ENCODE data around the gene ATAT1.

Gene ATAT1

DNA sequence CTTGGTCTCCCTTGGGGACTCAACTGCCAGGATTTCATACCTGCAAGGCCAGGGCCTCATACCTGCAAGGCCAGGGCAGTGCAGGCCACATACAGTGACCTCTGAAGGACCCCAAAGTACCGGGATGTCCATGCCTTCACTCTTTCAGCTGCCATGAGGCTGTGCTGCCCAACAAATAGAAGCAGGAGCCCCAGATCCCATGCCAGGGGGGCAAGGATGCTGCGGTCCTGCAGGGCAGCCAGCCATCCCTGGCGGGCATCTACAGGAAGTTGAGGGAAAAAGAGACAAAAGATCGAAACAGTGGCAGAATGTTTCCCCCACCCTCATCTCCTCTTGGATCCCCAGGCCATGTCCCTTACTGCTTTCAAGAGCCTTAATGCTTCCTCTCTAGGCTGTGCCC is 63.3 kb downstream of the ATAT1 start:
- DNase-seq: no peak
- Histone ChIP-seq H3K27me3 (replicated peaks; ENCODE audit: insufficient read depth, low read length) (no peaks in the 10 kb centered on the region), H3K9me2 (replicated peaks; ENCODE audit: insufficient read depth, low read length) (no peaks in the 10 kb centered on the region), H3K4me2 (ENCODE audit: low read depth, low read length) (peak overlapping the region; percentile 89), H3K27ac (ENCODE audit: low read length) (no peak overlapping the region), H3K9ac (ENCODE audit: low read length) (peak overlapping the region; percentile 67; the same call in 1 of the 2 replicates), H3K79me2 (ENCODE audit: low read length) (peaks cover 25% of the 10 kb centered on the region), H3K36me3 (replicated peaks; ENCODE audit: insufficient read depth, low read length) (no peaks in the 10 kb centered on the region), H2AFZ (ENCODE audit: low read length) (peak overlapping the region; percentile 93; the same call in 1 of the 2 replicates), H3K4me3 (ENCODE audit: low read length) (peak overlapping the region; percentile 88), H3K4me1 (ENCODE audit: low read length) (peaks cover 25% of the 10 kb centered on the region), H3K9me3 (replicated peaks; ENCODE audit: insufficient read depth, low read length) (no peaks in the 10 kb centered on the region), H3F3A (ENCODE audit: insufficient read depth, low read length) (peaks cover 27% of the 10 kb centered on the region), H4K20me1 (ENCODE audit: insufficient read depth, low read length) (no peaks in the 10 kb centered on the region)
- no peak for TF ChIP-seq EZH2 (optimal IDR thresholded peaks at IDR 0.05; ENCODE audit: low read depth, low read length)
- TF ChIP-seq EZH2phosphoT487 (IDR thresholded peaks at IDR 0.05; ENCODE audit: low read length): no peak
- no peak for TF ChIP-seq CTCF (IDR thresholded peaks at IDR 0.05; ENCODE audit: low read length)

DNA sequence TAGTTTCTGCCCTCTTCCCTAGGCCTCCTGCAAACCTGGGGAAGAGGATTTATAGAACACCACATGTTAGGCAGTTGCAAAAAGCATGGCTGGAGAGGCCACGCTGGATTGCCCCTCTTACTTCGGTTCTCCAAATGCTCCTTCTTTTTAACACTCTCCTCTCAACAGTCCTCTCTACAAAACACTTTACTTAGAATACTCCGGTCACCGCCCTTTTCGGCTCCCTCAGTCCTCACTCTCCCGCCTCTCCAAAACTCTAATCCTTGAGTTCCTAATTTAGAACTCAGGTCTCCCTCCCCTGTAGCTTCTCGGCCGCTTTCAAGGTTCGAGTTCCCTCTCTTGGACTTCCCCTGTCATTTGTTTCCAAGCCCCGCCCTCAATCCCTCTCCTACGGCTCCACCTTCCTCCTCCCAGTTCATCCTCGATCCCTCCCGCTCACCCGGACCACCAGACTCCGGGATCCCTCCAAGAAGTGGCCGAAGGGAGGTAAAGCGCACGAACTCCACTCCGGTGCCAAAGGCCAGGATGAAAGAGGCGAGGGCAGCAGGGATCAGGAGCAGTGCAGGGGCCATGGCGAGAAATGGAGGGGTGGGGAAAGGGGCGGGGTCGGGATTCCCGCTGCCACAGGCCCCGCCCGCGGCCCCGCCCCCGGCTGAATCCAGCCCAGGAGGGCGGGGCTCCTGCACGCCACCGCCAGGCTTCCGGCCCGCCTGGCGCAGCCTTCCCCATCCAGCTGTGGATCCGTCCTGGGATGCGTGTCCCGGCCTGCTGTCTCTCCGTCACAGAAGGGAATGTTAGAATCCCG is 63.9 kb downstream of the ATAT1 start, which contains the start of gene NRM:
NRM (minus strand) TSS at position 582 of the 805 bp plus-strand sequence; CDS start at position 572, 10 bp downstream.
- no peaks in the 10 kb centered on the region for H3K9me3 ChIP-seq (replicated peaks; ENCODE audit: insufficient read depth, low read length)
- H3F3A ChIP-seq (ENCODE audit: insufficient read depth, low read length): peaks cover 23% of the 10 kb centered on the region
- TF ChIP-seq CTCF (IDR thresholded peaks at IDR 0.05; ENCODE audit: low read length): no peak
- no peak for TF ChIP-seq EZH2phosphoT487 (IDR thresholded peaks at IDR 0.05; ENCODE audit: low read length)
- no peak for TF ChIP-seq EZH2 (optimal IDR thresholded peaks at IDR 0.05; ENCODE audit: low read depth, low read length)
- H3K79me2 ChIP-seq (ENCODE audit: low read length): peaks cover 19% of the 10 kb centered on the region
- peak within 1 kb of the TSS; percentile 89 for H3K4me2 ChIP-seq (ENCODE audit: low read depth, low read length)
- no peaks in the 10 kb centered on the region for H3K9me2 ChIP-seq (replicated peaks; ENCODE audit: insufficient read depth, low read length)
- peak within 1 kb of the TSS; percentile 93 for H2AFZ ChIP-seq (ENCODE audit: low read length)
- no peaks in the 10 kb centered on the region for H3K27me3 ChIP-seq (replicated peaks; ENCODE audit: insufficient read depth, low read length)
- H3K36me3 ChIP-seq (replicated peaks; ENCODE audit: insufficient read depth, low read length): no peaks in the 10 kb centered on the region
- peak; percentile 75 for DNase-seq
- H3K9ac ChIP-seq (ENCODE audit: low read length): peak within 1 kb of the TSS; percentile 67
- H3K27ac ChIP-seq (ENCODE audit: low read length): no peak within 1 kb of the TSS
- peak within 1 kb of the TSS; percentile 88 for H3K4me3 ChIP-seq (ENCODE audit: low read length)
- H4K20me1 ChIP-seq (ENCODE audit: insufficient read depth, low read length): no peaks in the 10 kb centered on the region
- peaks cover 25% of the 10 kb centered on the region for H3K4me1 ChIP-seq (ENCODE audit: low read length)

DNA sequence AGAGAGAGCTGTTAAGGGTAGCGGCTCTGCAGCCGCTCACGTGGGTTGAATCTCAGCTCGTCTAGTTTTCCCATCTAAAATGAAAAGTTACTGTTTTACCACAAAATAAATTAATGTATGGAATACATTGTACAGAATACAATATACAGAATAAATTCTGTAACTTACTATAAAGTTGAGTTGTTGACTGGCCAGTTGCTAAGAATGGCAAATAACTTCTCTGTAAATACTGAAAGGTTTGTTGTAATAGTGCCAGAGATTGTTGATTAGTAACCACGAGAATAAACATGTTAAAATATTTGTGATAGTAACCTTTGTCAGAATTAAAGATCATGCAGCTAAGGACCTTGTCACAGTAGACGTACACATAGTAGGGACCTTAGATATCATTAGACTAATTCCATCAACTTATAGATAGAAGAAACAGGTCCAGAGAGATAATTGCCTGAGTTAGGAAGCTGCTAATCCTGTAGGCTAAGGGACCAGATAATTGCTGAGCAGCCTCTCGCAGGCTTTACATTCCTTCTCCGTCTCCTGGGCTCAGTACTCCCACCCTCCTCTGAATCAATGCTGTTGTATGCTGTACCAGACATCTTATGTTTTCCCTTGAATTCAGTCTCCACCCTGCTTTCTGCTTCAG is 64.7 kb downstream of the ATAT1 start:
- H3K4me2 ChIP-seq (ENCODE audit: low read depth, low read length): peak overlapping the region; percentile 89
- H3K9me2 ChIP-seq (replicated peaks; ENCODE audit: insufficient read depth, low read length): no peaks in the 10 kb centered on the region
- DNase-seq: no peak
- H3K27ac ChIP-seq (ENCODE audit: low read length): no peak overlapping the region
- H3K4me1 ChIP-seq (ENCODE audit: low read length): peaks cover 25% of the 10 kb centered on the region
- H3K79me2 ChIP-seq (ENCODE audit: low read length): peaks cover 11% of the 10 kb centered on the region
- no peaks in the 10 kb centered on the region for H4K20me1 ChIP-seq (ENCODE audit: insufficient read depth, low read length)
- no peaks in the 10 kb centered on the region for H3K27me3 ChIP-seq (replicated peaks; ENCODE audit: insufficient read depth, low read length)
- peak overlapping the region; percentile 88 for H3K4me3 ChIP-seq (ENCODE audit: low read length)
- no peaks in the 10 kb centered on the region for H3K9me3 ChIP-seq (replicated peaks; ENCODE audit: insufficient read depth, low read length)
- H3K9ac ChIP-seq (ENCODE audit: low read length): peak overlapping the region; percentile 67; the same call in 1 of the 2 replicates
- H3K36me3 ChIP-seq (replicated peaks; ENCODE audit: insufficient read depth, low read length): no peaks in the 10 kb centered on the region
- H3F3A ChIP-seq (ENCODE audit: insufficient read depth, low read length): peaks cover 16% of the 10 kb centered on the region
- TF ChIP-seq CTCF (IDR thresholded peaks at IDR 0.05; ENCODE audit: low read length): no peak
- TF ChIP-seq EZH2 (optimal IDR thresholded peaks at IDR 0.05; ENCODE audit: low read depth, low read length): no peak
- TF ChIP-seq EZH2phosphoT487 (IDR thresholded peaks at IDR 0.05; ENCODE audit: low read length): no peak
- peak overlapping the region; percentile 93 for H2AFZ ChIP-seq (ENCODE audit: low read length)
